ENCODE measurements around the gene HECTD2. TPM values are rescaled to one million over a fixed set of nuclear protein-coding genes. Genes with fewer than 3 reads are reported as not detected.
"Not testable (repeated sequence)": the region's sequence is repeated elsewhere in the genome, so short reads cannot be mapped to it uniquely, and the experiment has no call there.

HECTD2 gene
- total RNA-seq, 2 experiments from 2014 or later: 4.0 to 5.5 TPM

- no peak for DNase-seq
- POLR2A ChIA-PET: no interaction called here
- H3K9me3 Mint-ChIP-seq: no peaks in the 10 kb centered on the region
- intact Hi-C loops (cut with micrococcal nuclease): loop anchor here (2.0 to 5.0 kb wide), 2 partner anchors 163 to 251 kb away; no protein-coding TSS in a partner anchor
- H3K36me3 Mint-ChIP-seq: no peaks in the 10 kb centered on the region
- no peak overlapping the region for H3K4me3 Mint-ChIP-seq
- H3K27me3 Mint-ChIP-seq: no peaks in the 10 kb centered on the region
- H3K27ac Mint-ChIP-seq: no peak overlapping the region
- H3K4me1 Mint-ChIP-seq (ENCODE audit: low read depth): no peaks in the 10 kb centered on the region
- CTCF ChIA-PET: no interaction called here
Measured at GRCh38 chr10:91550021-91550420, 139.9 kb downstream of the HECTD2 start.

- no peak overlapping the region for H3K27ac Mint-ChIP-seq
- H3K27me3 Mint-ChIP-seq: no peaks in the 10 kb centered on the region
- H3K9me3 Mint-ChIP-seq: no peaks in the 10 kb centered on the region
- CTCF ChIA-PET: interaction anchor here (0.9 to 2.2 kb wide), 5 partner anchors 54 to 255 kb away, joined by 3 to 13 read pairs (median 6); no protein-coding TSS in a partner anchor
- no peaks in the 10 kb centered on the region for H3K4me1 Mint-ChIP-seq (ENCODE audit: low read depth)
- peak; percentile 15 for DNase-seq
- intact Hi-C loops (cut with micrococcal nuclease): loop anchor here (1.0 to 5.0 kb wide), 3 partner anchors 83 to 253 kb away; no protein-coding TSS in a partner anchor
- POLR2A ChIA-PET: no interaction called here
- H3K36me3 Mint-ChIP-seq: no peaks in the 10 kb centered on the region
- H3K4me3 Mint-ChIP-seq: no peak overlapping the region
Measured at GRCh38 chr10:91551856-91552255, 141.7 kb downstream of the HECTD2 start.

GRCh38 chr10:91552274-91553095 is 142.3 kb downstream of the HECTD2 start:
- no peak for DNase-seq
- Mint-ChIP-seq H3K27me3 (no peaks in the 10 kb centered on the region), H3K27ac (no peak overlapping the region), H3K9me3 (no peaks in the 10 kb centered on the region), H3K4me3 (no peak overlapping the region), H3K36me3 (no peaks in the 10 kb centered on the region), H3K4me1 (ENCODE audit: low read depth) (no peaks in the 10 kb centered on the region)
- CTCF ChIA-PET: interaction anchor here (0.9 to 2.2 kb wide), 6 partner anchors 53 to 255 kb away, joined by 3 to 13 read pairs (median 6); partner anchors contain the start of gene PPP1R3C
- POLR2A ChIA-PET: no interaction called here
- intact Hi-C loops (cut with micrococcal nuclease): loop anchor here (1.0 to 5.0 kb wide), 2 partner anchors 83 to 165 kb away; no protein-coding TSS in a partner anchor

GRCh38 chr10:91555455-91555854 is 145.3 kb downstream of the HECTD2 start:
- Mint-ChIP-seq H3K4me3 (no peak overlapping the region), H3K9me3 (no peaks in the 10 kb centered on the region), H3K27me3 (no peaks in the 10 kb centered on the region), H3K27ac (no peak overlapping the region), H3K36me3 (no peaks in the 10 kb centered on the region), H3K4me1 (ENCODE audit: low read depth) (no peaks in the 10 kb centered on the region)
- DNase-seq: no peak
- ChIA-PET POLR2A (no interaction called here), CTCF (interaction anchor here (1.0 kb wide), 1 partner anchor 257 kb away, joined by 3 read pairs; no protein-coding TSS in a partner anchor)
- intact Hi-C loops (cut with micrococcal nuclease): no loop called here

GRCh38 chr10:91556691-91557566 is 146.8 kb downstream of the HECTD2 start:
- ChIA-PET POLR2A (no interaction called here), CTCF (interaction anchor here (0.6 to 0.9 kb wide), 2 partner anchors 17 to 258 kb away, joined by 3 read pairs; no protein-coding TSS in a partner anchor)
- intact Hi-C loops (cut with micrococcal nuclease): no loop called here
- H3K4me1 Mint-ChIP-seq (ENCODE audit: low read depth): no peaks in the 10 kb centered on the region
- H3K27me3 Mint-ChIP-seq: peaks cover 4% of the 10 kb centered on the region
- H3K36me3 Mint-ChIP-seq: no peaks in the 10 kb centered on the region
- no peak overlapping the region for H3K4me3 Mint-ChIP-seq
- H3K27ac Mint-ChIP-seq: no peak overlapping the region
- H3K9me3 Mint-ChIP-seq: peaks cover 6% of the 10 kb centered on the region
- DNase-seq: no peak

- intact Hi-C loops (cut with micrococcal nuclease): no loop called here
- Mint-ChIP-seq H3K27me3 (peaks cover 6% of the 10 kb centered on the region), H3K27ac (no peak overlapping the region), H3K9me3 (peaks cover 6% of the 10 kb centered on the region), H3K4me1 (ENCODE audit: low read depth) (no peaks in the 10 kb centered on the region), H3K36me3 (no peaks in the 10 kb centered on the region), H3K4me3 (no peak overlapping the region)
- CTCF ChIA-PET: no interaction called here
- DNase-seq: no peak
- POLR2A ChIA-PET: no interaction called here
Measured at GRCh38 chr10:91557651-91558111, 147.5 kb downstream of the HECTD2 start.

GRCh38 chr10:91558473-91558872 is 148.3 kb downstream of the HECTD2 start:
- no peak overlapping the region for H3K4me3 Mint-ChIP-seq
- peaks cover 6% of the 10 kb centered on the region for H3K27me3 Mint-ChIP-seq
- DNase-seq: no peak
- CTCF ChIA-PET: interaction anchor here (0.6 kb wide), 1 partner anchor 259 kb away, joined by 3 read pairs; no protein-coding TSS in a partner anchor
- POLR2A ChIA-PET: no interaction called here
- no peak overlapping the region for H3K27ac Mint-ChIP-seq
- H3K4me1 Mint-ChIP-seq (ENCODE audit: low read depth): no peaks in the 10 kb centered on the region
- intact Hi-C loops (cut with micrococcal nuclease): no loop called here
- H3K9me3 Mint-ChIP-seq: peaks cover 6% of the 10 kb centered on the region
- H3K36me3 Mint-ChIP-seq: no peaks in the 10 kb centered on the region

GRCh38 chr10:91559169-91559568 is 149.0 kb downstream of the HECTD2 start:
- peaks cover 6% of the 10 kb centered on the region for H3K9me3 Mint-ChIP-seq
- DNase-seq: no peak
- ChIA-PET POLR2A (no interaction called here), CTCF (no interaction called here)
- peaks cover 6% of the 10 kb centered on the region for H3K27me3 Mint-ChIP-seq
- H3K36me3 Mint-ChIP-seq: no peaks in the 10 kb centered on the region
- H3K4me3 Mint-ChIP-seq: no peak overlapping the region
- H3K27ac Mint-ChIP-seq: no peak overlapping the region
- no peaks in the 10 kb centered on the region for H3K4me1 Mint-ChIP-seq (ENCODE audit: low read depth)
- intact Hi-C loops (cut with micrococcal nuclease): no loop called here

GRCh38 chr10:91559750-91560149 is 149.6 kb downstream of the HECTD2 start:
- H3K27ac Mint-ChIP-seq: no peak overlapping the region
- no peaks in the 10 kb centered on the region for H3K4me1 Mint-ChIP-seq (ENCODE audit: low read depth)
- ChIA-PET CTCF (no interaction called here), POLR2A (no interaction called here)
- no peaks in the 10 kb centered on the region for H3K36me3 Mint-ChIP-seq
- H3K9me3 Mint-ChIP-seq: peaks cover 6% of the 10 kb centered on the region
- DNase-seq: no peak
- H3K27me3 Mint-ChIP-seq: peaks cover 6% of the 10 kb centered on the region
- intact Hi-C loops (cut with micrococcal nuclease): no loop called here
- H3K4me3 Mint-ChIP-seq: no peak overlapping the region

GRCh38 chr10:91560827-91561226 is 150.7 kb downstream of the HECTD2 start:
- H3K27me3 Mint-ChIP-seq; POLR2A ChIA-PET; CTCF ChIA-PET; intact Hi-C loops (cut with micrococcal nuclease); H3K27ac Mint-ChIP-seq; H3K9me3 Mint-ChIP-seq; H3K36me3 Mint-ChIP-seq; H3K4me3 Mint-ChIP-seq; DNase-seq; H3K4me1 Mint-ChIP-seq (ENCODE audit: low read depth): not testable (repeated sequence)

GRCh38 chr10:91562839-91563581 is 152.9 kb downstream of the HECTD2 start:
- Mint-ChIP-seq H3K4me1 (ENCODE audit: low read depth) (no peaks in the 10 kb centered on the region), H3K36me3 (no peaks in the 10 kb centered on the region), H3K9me3 (peaks cover 6% of the 10 kb centered on the region), H3K27me3 (peaks cover 9% of the 10 kb centered on the region), H3K27ac (no peak overlapping the region), H3K4me3 (no peak overlapping the region)
- intact Hi-C loops (cut with micrococcal nuclease): no loop called here
- POLR2A ChIA-PET: no interaction called here
- CTCF ChIA-PET: no interaction called here
- DNase-seq: no peak

GRCh38 chr10:91564026-91564425 is 153.9 kb downstream of the HECTD2 start:
- ChIA-PET CTCF (no interaction called here), POLR2A (no interaction called here)
- Mint-ChIP-seq H3K36me3 (no peaks in the 10 kb centered on the region), H3K4me1 (ENCODE audit: low read depth) (no peaks in the 10 kb centered on the region), H3K4me3 (no peak overlapping the region), H3K27me3 (peaks cover 9% of the 10 kb centered on the region), H3K9me3 (peaks cover 6% of the 10 kb centered on the region), H3K27ac (no peak overlapping the region)
- intact Hi-C loops (cut with micrococcal nuclease): no loop called here
- DNase-seq: no peak
